Endothelial cell of umbilical vein (primary cell): Measurements from ENCODE around the gene PPP1R2C. TPM values are rescaled to one million over a fixed set of nuclear protein-coding genes. Genes with fewer than 3 reads are reported as not detected.
A peak's percentile ranks its signal among the peaks of the same experiment; 100 is the strongest.

Experiments
- BruUV-seq: library from RNA; stranded (reverse); fragments of 400-500 nt; replicated peaks from 2 replicates; lab custom pipeline; 2021; lab: Mats Ljungman, UMichigan
- CTCF ChIA-PET: fragments of 300-600, 350-600 bp; sonication (Branson Sonifier 250); formaldehyde crosslinking; loops from one replicate; lab custom pipeline; 2021; ENCODE audit warnings: antibody characterized with exemption, inconsistent platforms; lab: Charles Lee
- POLR2A ChIA-PET: fragments of 300-600, 350-600 bp; sonication (Branson Sonifier 250); formaldehyde crosslinking; loops from one replicate; lab custom pipeline; 2021; ENCODE audit warnings: antibody characterized with exemption, inconsistent platforms; lab: Charles Lee
- DNase-seq: peaks from one replicate; pipeline ENCODE4 v3.0.0-alpha.2; 2011; ENCODE audit warnings: low read depth, low spot score
- FAIRE-seq: peaks from 2 replicates; lab custom pipeline; 2011; peaks lifted over from hg19 to GRCh38; lab: Jason Lieb, UNC
- H2AFZ ChIP-seq: 2 replicates; pipeline ENCODE4 v1.6.0; 2012; ENCODE audit warnings: low read depth, low read length, control low read depth, inconsistent platforms
- H3K27ac ChIP-seq: 2 replicates; pipeline ENCODE4 v1.5.1; 2011; ENCODE audit warnings: low read depth, mild to moderate bottlenecking, control low read depth, low read length, moderate library complexity; ENCODE audit not compliant: insufficient read depth
- H3K27me3 ChIP-seq, 2 experiments: 2 replicates each; pipeline versions ENCODE4 v1.6.0 to v1.6.1; 2011; ENCODE audit warnings: low read length in 2 of 2, mixed read lengths in 1 of 2; ENCODE audit not compliant: control insufficient read depth in 2 of 2, insufficient read depth in 2 of 2
- H3K36me3 ChIP-seq, 2 experiments: 2 replicates in 1 of 2; 3 replicates in 1 of 2; pipeline ENCODE4 v1.5.1; 2011; ENCODE audit warnings: low read length in 2 of 2, mild to moderate bottlenecking in 1 of 2, moderate library complexity in 1 of 2; ENCODE audit not compliant: control insufficient read depth in 2 of 2, insufficient read depth in 2 of 2; ENCODE audit errors: extremely low read depth in 1 of 2
- H3K4me1 ChIP-seq: 3 replicates; pipeline ENCODE4 v1.5.1; 2011; ENCODE audit warnings: mild to moderate bottlenecking, low read length; ENCODE audit not compliant: control insufficient read depth, insufficient read depth; ENCODE audit errors: extremely low read depth
- H3K4me2 ChIP-seq: 2 replicates; pipeline ENCODE4 v1.6.1; 2011; ENCODE audit warnings: low read length, control low read depth, mixed read lengths; ENCODE audit not compliant: insufficient read depth
- H3K4me3 ChIP-seq, 3 experiments: fragments of 200-600 bp in 1 of 3; sonication (generic), shearing (Covaris generic) in 1 of 3; replicated peaks in 1 of 3; 2 replicates each; pipeline ENCODE4 v1.5.1; 2011 to 2016; ENCODE audit warnings: control low read depth in 3 of 3, low read length in 3 of 3, mild to moderate bottlenecking in 2 of 3, inconsistent platforms in 1 of 3, low read depth in 1 of 3, moderate library complexity in 1 of 3; ENCODE audit not compliant: insufficient read depth in 1 of 3
- H3K79me2 ChIP-seq: 2 replicates; pipeline ENCODE4 v1.6.0; 2012; ENCODE audit warnings: low read length, inconsistent platforms; ENCODE audit not compliant: control insufficient read depth, insufficient read depth
- H3K9ac ChIP-seq: replicated peaks from 2 replicates; pipeline ENCODE3; 2011; ENCODE audit warnings: low read length, control low read depth; ENCODE audit not compliant: insufficient read depth; ENCODE audit errors: extremely low read depth
- H3K9me1 ChIP-seq: replicated peaks from 3 replicates; pipeline ENCODE4 v1.6.0; 2011; ENCODE audit warnings: mild to moderate bottlenecking, low read length; ENCODE audit not compliant: control insufficient read depth, insufficient read depth; ENCODE audit errors: extremely low read depth
- H3K9me3 ChIP-seq: replicated peaks from 2 replicates; pipeline ENCODE4 v1.5.1; 2012; ENCODE audit warnings: low read length, inconsistent platforms; ENCODE audit not compliant: control insufficient read depth, insufficient read depth
- H4K20me1 ChIP-seq: replicated peaks from 2 replicates; pipeline ENCODE3; 2011; ENCODE audit warnings: mild to moderate bottlenecking, low read length; ENCODE audit not compliant: control insufficient read depth, insufficient read depth; ENCODE audit errors: extremely low read depth
- EZH2 ChIP-seq: IDR thresholded peaks from 2 replicates; pipeline ENCODE4 v1.6.1; 2012; ENCODE audit warnings: borderline replicate concordance, low read depth, mild to moderate bottlenecking, moderate library complexity, low read length, inconsistent platforms; ENCODE audit not compliant: severe bottlenecking
- JUN ChIP-seq: IDR thresholded peaks from 2 replicates; pipeline ENCODE4 v1.6.1; 2011; ENCODE audit warnings: borderline replicate concordance, low read depth; ENCODE audit not compliant: insufficient read length, insufficient read depth
- MYC ChIP-seq: IDR thresholded peaks from one replicate; pipeline ENCODE4 v1.6.1; 2011; ENCODE audit warnings: mild to moderate bottlenecking, low read depth, low read length
- POLR2A ChIP-seq: IDR thresholded peaks from 2 replicates; pipeline ENCODE4 v1.6.1; 2012; ENCODE audit warnings: low read depth, mild to moderate bottlenecking, control low read depth, low read length
- POLR2AphosphoS5 ChIP-seq: IDR thresholded peaks from 2 replicates; pipeline ENCODE4 v1.6.1; 2012; ENCODE audit warnings: low read depth, mild to moderate bottlenecking, control low read depth, low read length, moderate library complexity; ENCODE audit not compliant: insufficient read depth
- dilution Hi-C: fragments of 300-500 bp; cut with MboI; formaldehyde crosslinking; loops from one replicate; pipeline ENCODE4 v1.15.0; 2019; ENCODE audit warnings: low sequenced_read_pairs; ENCODE audit not compliant: extremely low pct_ligation_motif_present
- intact Hi-C: fragments of 100-400 bp; cut with micrococcal nuclease; formaldehyde crosslinking; loops from one replicate; pipeline ENCODE4 v1.10.0; 2022
- polyA plus RNA-seq, 4 experiments: library from polyadenylated mRNA; depleted of rRNA in 3 of 4; stranded (reverse) in 3 of 4; unstranded in 1 of 4; fragments of >200 nt; gene quantifications; 2 replicates each; pipeline versions ENCODE4 v1.2.1 to v1.2.3, GENCODE V29; 2011 to 2012; ENCODE audit warnings: missing spikeins in 1 of 4
- total RNA-seq: library from RNA; stranded (reverse); gene quantifications from 2 replicates; pipeline ENCODE4 v1.2.3, GENCODE V29; 2021
- TF ChIP-seq, protein P1 (sequence below), 2 donors: IDR thresholded peaks; 1 replicate in 1 of 2; 2 replicates in 1 of 2; pipeline ENCODE4 v1.5.1; 2011; ENCODE audit warnings: low read length in 2 of 2, mild to moderate bottlenecking in 2 of 2, moderate library complexity in 2 of 2, control low read depth in 1 of 2, inconsistent platforms in 1 of 2, low read depth in 1 of 2; ENCODE audit not compliant: insufficient read depth in 1 of 2; ENCODE audit errors: extremely low read depth in 1 of 2
- TF ChIP-seq, protein P2 (sequence below): IDR thresholded peaks from 2 replicates; pipeline ENCODE4 v1.6.1; 2011; ENCODE audit not compliant: insufficient read depth, insufficient read length

PPP1R2C gene
- total and polyA plus RNA-seq, 2 donors (not counting 3 experiments of a cell fraction or from before 2014, with no cell fraction given) = not detected

DNA sequence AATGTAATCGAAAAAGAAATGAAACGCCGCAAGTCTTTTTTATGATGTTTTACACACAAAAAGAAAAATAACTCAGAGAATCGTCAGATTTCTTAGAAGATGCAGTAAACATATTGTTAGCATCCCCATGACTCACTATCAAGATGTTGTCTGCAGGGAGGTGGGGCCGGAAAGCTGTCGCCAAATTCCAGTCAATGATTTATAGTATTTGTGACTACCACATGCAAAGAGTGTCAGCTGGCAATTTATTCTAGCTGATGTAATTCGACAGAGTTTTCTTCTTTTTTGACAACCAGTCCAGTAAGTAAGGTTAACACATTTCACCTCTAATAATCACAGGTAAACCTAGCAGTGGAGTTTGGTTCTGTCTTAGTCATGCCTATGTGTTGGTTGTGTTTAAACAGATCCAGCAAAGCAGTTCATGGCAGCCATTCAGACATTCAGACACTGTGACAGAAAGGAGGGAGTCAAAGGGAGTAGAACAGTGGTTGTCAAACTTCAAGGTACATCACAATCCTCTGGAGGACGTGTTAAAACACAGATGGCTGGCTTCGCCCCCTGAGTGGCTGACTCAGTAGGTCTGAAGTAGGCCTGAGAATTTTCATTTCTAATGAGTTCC is 19.8 kb upstream of the PPP1R2C start:
- H3K4me2 ChIP-seq = no peak overlapping the region
- H3K27ac ChIP-seq = no peak overlapping the region
- dilution Hi-C loops (no loop called here), intact Hi-C loops (no loop called here)
- DNase-seq (no peak), FAIRE-seq (no peak)
- H2AFZ ChIP-seq = no peak overlapping the region
- H3K4me3 ChIP-seq = no peak overlapping the region
- CTCF ChIA-PET = no interaction called here
- no TSS peak for BruUV-seq
- H3K4me1 ChIP-seq = no peaks in the 10 kb centered on the region
- H3K9ac ChIP-seq = no peak overlapping the region
- H3K9me3 ChIP-seq = no peaks in the 10 kb centered on the region
- H3K36me3 ChIP-seq = no peaks in the 10 kb centered on the region
- no peaks in the 10 kb centered on the region for H3K9me1 ChIP-seq
- H3K79me2 ChIP-seq = no peaks in the 10 kb centered on the region
- TF ChIP-seq POLR2A = no peak
- no peak for TF ChIP-seq MYC
- TF ChIP-seq JUN = no peak
- H4K20me1 ChIP-seq = no peaks in the 10 kb centered on the region
- no peaks in the 10 kb centered on the region for H3K27me3 ChIP-seq
- POLR2A ChIA-PET = no interaction called here

DNA sequence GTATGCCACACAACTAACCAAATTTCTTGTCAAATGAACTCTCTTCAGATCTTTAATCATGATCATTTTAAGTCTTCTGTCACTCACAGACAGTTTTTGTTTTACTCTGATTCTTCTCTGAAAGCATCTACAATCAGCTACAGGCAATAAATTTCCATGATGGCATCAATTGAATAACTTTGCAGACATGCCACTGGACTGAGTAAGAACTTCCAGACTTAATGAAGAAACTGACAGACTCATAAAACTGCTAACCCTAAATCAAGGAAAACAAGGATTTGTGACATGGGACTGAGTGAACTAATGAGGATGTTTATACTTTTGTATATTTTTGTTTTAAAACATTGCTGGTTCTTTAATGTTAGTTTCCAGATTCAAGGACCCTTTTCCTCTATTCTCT is 5.5 kb upstream of the PPP1R2C start:
- no peak overlapping the region for H3K27ac ChIP-seq
- H3K9me3 ChIP-seq = no peaks in the 10 kb centered on the region
- no peak overlapping the region for H2AFZ ChIP-seq
- dilution Hi-C loops (no loop called here), intact Hi-C loops (no loop called here)
- H3K4me1 ChIP-seq = no peaks in the 10 kb centered on the region
- POLR2A ChIA-PET = no interaction called here
- no peak overlapping the region for H3K9ac ChIP-seq
- H3K4me3 ChIP-seq = no peak overlapping the region
- no peaks in the 10 kb centered on the region for H4K20me1 ChIP-seq
- DNase-seq (peak; percentile 6), FAIRE-seq (no peak)
- no peak overlapping the region for H3K4me2 ChIP-seq
- BruUV-seq = no TSS peak
- H3K79me2 ChIP-seq = no peaks in the 10 kb centered on the region
- CTCF ChIA-PET = no interaction called here
- no peaks in the 10 kb centered on the region for H3K9me1 ChIP-seq
- H3K36me3 ChIP-seq = no peaks in the 10 kb centered on the region
- no peaks in the 10 kb centered on the region for H3K27me3 ChIP-seq
- TF ChIP-seq, protein P1, sequence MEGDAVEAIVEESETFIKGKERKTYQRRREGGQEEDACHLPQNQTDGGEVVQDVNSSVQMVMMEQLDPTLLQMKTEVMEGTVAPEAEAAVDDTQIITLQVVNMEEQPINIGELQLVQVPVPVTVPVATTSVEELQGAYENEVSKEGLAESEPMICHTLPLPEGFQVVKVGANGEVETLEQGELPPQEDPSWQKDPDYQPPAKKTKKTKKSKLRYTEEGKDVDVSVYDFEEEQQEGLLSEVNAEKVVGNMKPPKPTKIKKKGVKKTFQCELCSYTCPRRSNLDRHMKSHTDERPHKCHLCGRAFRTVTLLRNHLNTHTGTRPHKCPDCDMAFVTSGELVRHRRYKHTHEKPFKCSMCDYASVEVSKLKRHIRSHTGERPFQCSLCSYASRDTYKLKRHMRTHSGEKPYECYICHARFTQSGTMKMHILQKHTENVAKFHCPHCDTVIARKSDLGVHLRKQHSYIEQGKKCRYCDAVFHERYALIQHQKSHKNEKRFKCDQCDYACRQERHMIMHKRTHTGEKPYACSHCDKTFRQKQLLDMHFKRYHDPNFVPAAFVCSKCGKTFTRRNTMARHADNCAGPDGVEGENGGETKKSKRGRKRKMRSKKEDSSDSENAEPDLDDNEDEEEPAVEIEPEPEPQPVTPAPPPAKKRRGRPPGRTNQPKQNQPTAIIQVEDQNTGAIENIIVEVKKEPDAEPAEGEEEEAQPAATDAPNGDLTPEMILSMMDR (IDR thresholded peaks at IDR 0.05; ENCODE audit: extremely low read depth in 1 of 2, insufficient read depth in 1 of 2, low read depth in 1 of 2, low read length in 2 of 2) = no peak
- TF ChIP-seq POLR2A = no peak
- no peak for TF ChIP-seq POLR2AphosphoS5
- TF ChIP-seq MYC = no peak
- TF ChIP-seq, protein P2, sequence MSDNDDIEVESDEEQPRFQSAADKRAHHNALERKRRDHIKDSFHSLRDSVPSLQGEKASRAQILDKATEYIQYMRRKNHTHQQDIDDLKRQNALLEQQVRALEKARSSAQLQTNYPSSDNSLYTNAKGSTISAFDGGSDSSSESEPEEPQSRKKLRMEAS = no peak
- TF ChIP-seq EZH2 = no peak
